IMR-90 (cell line): ENCODE data around the gene HDGFL1. TPM values are rescaled to one million over a fixed set of nuclear protein-coding genes. Genes with fewer than 3 reads are reported as not detected.

Source experiments
- ATAC-seq: fragments of 200-7000 bp; cut with Tn5 transposase; 2 replicates; pipeline ENCODE4 v1.9.1; 2020; ENCODE audit warnings: low read depth, mild to moderate bottlenecking, moderate library complexity
- BruUV-seq: library from RNA; stranded (reverse); fragments of 400-500 nt; replicated peaks from 2 replicates; lab custom pipeline; 2021; lab: Mats Ljungman, UMichigan
- CTCF ChIA-PET: fragments of 300-600 bp; formaldehyde crosslinking; extraction: SDS; loops from one replicate; lab custom pipeline; 2021; ENCODE audit warnings: antibody characterized with exemption; lab: Yijun Ruan, JAX
- POLR2A ChIA-PET: fragments of 300-600 bp; sonication (Branson Sonifier 250); formaldehyde crosslinking; loops from one replicate; lab custom pipeline; 2022; ENCODE audit warnings: antibody characterized with exemption; ENCODE audit not compliant: unreplicated experiment; lab: Charles Lee
- DNase-seq: peaks from one replicate; pipeline ENCODE4 v3.0.0; 2013
- H2AFZ ChIP-seq: replicated peaks from 2 replicates; pipeline ENCODE3; 2013; ENCODE audit warnings: low read length, mild to moderate bottlenecking; ENCODE audit not compliant: poor library complexity
- H2AK5ac ChIP-seq: 2 replicates; pipeline ENCODE4 v1.6.1; 2013; ENCODE audit warnings: low read depth, low read length, inconsistent platforms
- H2AK9ac ChIP-seq: replicated peaks from 2 replicates; pipeline ENCODE3; 2013; ENCODE audit warnings: mild to moderate bottlenecking, low read depth, low read length, moderate library complexity; ENCODE audit not compliant: poor library complexity
- H2BK120ac ChIP-seq: 2 replicates; pipeline ENCODE4 v1.6.1; 2013; ENCODE audit warnings: low read depth, low read length, inconsistent platforms
- H2BK15ac ChIP-seq: 3 replicates; pipeline ENCODE4 v1.6.1; 2013; ENCODE audit warnings: low read depth, low read length, inconsistent platforms
- H2BK20ac ChIP-seq: 2 replicates; pipeline ENCODE4 v1.6.1; 2013; ENCODE audit warnings: low read depth, mild to moderate bottlenecking, inconsistent platforms, low read length, moderate library complexity
- H2BK5ac ChIP-seq: 2 replicates; pipeline ENCODE4 v1.6.1; 2013; ENCODE audit warnings: mild to moderate bottlenecking, low read depth, low read length, inconsistent platforms; ENCODE audit not compliant: poor library complexity, severe bottlenecking
- H3K14ac ChIP-seq: replicated peaks from 2 replicates; pipeline ENCODE4 v1.6.1; 2013; ENCODE audit warnings: low read depth, low read length, inconsistent platforms
- H3K18ac ChIP-seq: 2 replicates; pipeline ENCODE4 v1.6.1; 2013; ENCODE audit warnings: low read depth, low read length, control low read depth
- H3K23ac ChIP-seq: 2 replicates; pipeline ENCODE4 v1.6.1; 2013; ENCODE audit warnings: low read depth, low read length, inconsistent platforms
- H3K27ac ChIP-seq: 2 replicates; pipeline ENCODE4 v1.5.1; 2013; ENCODE audit warnings: mild to moderate bottlenecking, control low read depth, low read length; ENCODE audit not compliant: insufficient read depth
- H3K27me3 ChIP-seq: 2 replicates; pipeline ENCODE4 v1.6.1; 2013; ENCODE audit warnings: low read length; ENCODE audit not compliant: control insufficient read depth, insufficient read depth
- H3K36me3 ChIP-seq: 2 replicates; pipeline ENCODE4 v1.6.1; 2013; ENCODE audit warnings: low read length, mixed read lengths; ENCODE audit not compliant: control insufficient read depth, insufficient read depth
- H3K4ac ChIP-seq: 2 replicates; pipeline ENCODE4 v1.6.1; 2013; ENCODE audit warnings: low read depth, low read length, inconsistent platforms
- H3K4me1 ChIP-seq: 2 replicates; pipeline ENCODE4 v1.6.1; 2013; ENCODE audit warnings: low read length, mixed read lengths; ENCODE audit not compliant: control insufficient read depth, insufficient read depth
- H3K4me2 ChIP-seq: 2 replicates; pipeline ENCODE4 v1.6.1; 2013; ENCODE audit warnings: low read depth, mild to moderate bottlenecking, control low read depth, low read length, moderate library complexity
- H3K4me3 ChIP-seq: 2 replicates; pipeline ENCODE4 v1.5.1; 2013; ENCODE audit warnings: low read depth, mild to moderate bottlenecking, control low read depth, low read length, moderate library complexity; ENCODE audit not compliant: insufficient read depth
- H3K56ac ChIP-seq: 2 replicates; pipeline ENCODE4 v1.6.1; 2013; ENCODE audit warnings: low read length, inconsistent platforms; ENCODE audit not compliant: insufficient read depth; ENCODE audit errors: extremely low read depth
- H3K79me1 ChIP-seq, 2 experiments: 2 replicates each; pipeline ENCODE4 v1.6.1; 2013; ENCODE audit warnings: low read length in 2 of 2, inconsistent platforms in 1 of 2, low read depth in 1 of 2
- H3K9ac ChIP-seq: 2 replicates; pipeline ENCODE4 v1.6.1; 2013; ENCODE audit warnings: low read depth, low read length, control low read depth
- H3K9me1 ChIP-seq: 2 replicates; pipeline ENCODE4 v1.6.1; 2013; ENCODE audit warnings: low read length, inconsistent platforms; ENCODE audit not compliant: insufficient read depth
- H3K9me3 ChIP-seq: 2 replicates; pipeline ENCODE4 v1.6.1; 2013; ENCODE audit warnings: low read length; ENCODE audit not compliant: control insufficient read depth, insufficient read depth
- H4K20me1 ChIP-seq: 2 replicates; pipeline ENCODE4 v1.6.1; 2013; ENCODE audit warnings: low read length, inconsistent platforms; ENCODE audit not compliant: insufficient read depth
- H4K5ac ChIP-seq: 2 replicates; pipeline ENCODE4 v1.6.1; 2013; ENCODE audit warnings: mild to moderate bottlenecking, low read depth, low read length, control low read depth
- H4K8ac ChIP-seq, 2 experiments: 2 replicates each; pipeline ENCODE4 v1.6.1; 2013; ENCODE audit warnings: low read depth in 2 of 2, low read length in 2 of 2, control low read depth in 1 of 2, inconsistent platforms in 1 of 2
- H4K91ac ChIP-seq: 2 replicates; pipeline ENCODE4 v1.6.1; 2013; ENCODE audit warnings: low read depth, low read length, inconsistent platforms; ENCODE audit not compliant: insufficient read depth
- POLR2A ChIP-seq: IDR thresholded peaks from 2 replicates; pipeline ENCODE4 v1.6.1; 2012; ENCODE audit warnings: mild to moderate bottlenecking, low read depth, low read length
- WGBS, 2 experiments: methylation state at CpG; one replicate each; pipeline versions ENCODE4 v1.1.5 to v1.1.7; 2013; ENCODE audit warnings: missing lambda C conversion rate in 2 of 2; ENCODE audit not compliant: insufficient read length in 1 of 2; ENCODE audit errors: extremely low coverage in 2 of 2; 5-methylcytosine and 5-hydroxymethylcytosine counted together
- dilution Hi-C: fragments of 300-500 bp; cut with HindIII; formaldehyde crosslinking; loops from one replicate; pipeline ENCODE4 v1.14.3; 2018; ENCODE audit warnings: low sequenced_read_pairs; ENCODE audit not compliant: unreplicated experiment
- in situ Hi-C: fragments of 300-500 bp; cut with MboI; formaldehyde crosslinking; loops from 3 replicates; pipeline ENCODE4 v1.14.3; 2019; ENCODE audit warnings: low sequenced_read_pairs, inconsistent platforms, mixed read lengths
- intact Hi-C: fragments of 100-400 bp; cut with micrococcal nuclease; formaldehyde crosslinking; loops from 2 replicates; pipeline ENCODE4 v1.10.0; 2022
- polyA plus RNA-seq, 3 experiments: library from polyadenylated mRNA; depleted of rRNA; stranded (reverse); fragments of >200 nt; gene quantifications; 2 replicates each; pipeline ENCODE4 v1.2.3, GENCODE V29; 2012; ENCODE audit warnings: low replicate concordance in 1 of 3
- total RNA-seq: library from RNA; depleted of rRNA; stranded (reverse); fragments of >200 nt; gene quantifications from 2 replicates; pipeline ENCODE4 v1.2.3, GENCODE V29; 2012

HDGFL1 gene
- total and polyA plus RNA-seq, 2 of the 4 experiments (the other 2 are of a cell fraction), result not detected

- no peak overlapping the region for H3K56ac ChIP-seq
- H3K27me3 ChIP-seq, result no peaks in the 10 kb centered on the region
- H2BK120ac ChIP-seq, result no peak overlapping the region
- no peaks in the 10 kb centered on the region for H3K79me1 ChIP-seq
- no peak overlapping the region for H2BK20ac ChIP-seq
- no peak for TF ChIP-seq POLR2A
- no peak overlapping the region for H2AK9ac ChIP-seq
- CTCF ChIA-PET, result no interaction called here
- H3K18ac ChIP-seq, result no peak overlapping the region
- no peak overlapping the region for H3K9ac ChIP-seq
- no TSS peak for BruUV-seq
- no peak overlapping the region for H2AFZ ChIP-seq
- POLR2A ChIA-PET, result no interaction called here
- no peak overlapping the region for H3K23ac ChIP-seq
- ATAC-seq, result no peak
- H3K4ac ChIP-seq, result no peak overlapping the region
- H2AK5ac ChIP-seq, result no peak overlapping the region
- intact Hi-C loops, result no loop called here
- H3K14ac ChIP-seq, result no peak overlapping the region
- no peak for DNase-seq
- no peak overlapping the region for H4K8ac ChIP-seq
- H4K91ac ChIP-seq, result no peak overlapping the region
- H4K5ac ChIP-seq, result no peak overlapping the region
- no peak overlapping the region for H2BK5ac ChIP-seq
- in situ Hi-C loops, result no loop called here
- H3K9me3 ChIP-seq, result no peaks in the 10 kb centered on the region
- no peak overlapping the region for H2BK15ac ChIP-seq
- H3K27ac ChIP-seq, result no peak overlapping the region
- H3K4me2 ChIP-seq, result no peak overlapping the region
- dilution Hi-C loops, result no loop called here
- H3K36me3 ChIP-seq, result no peaks in the 10 kb centered on the region
- no peak overlapping the region for H3K4me3 ChIP-seq
- no CpG with 5 or more reads among the region's 4 CpGs for WGBS, 2 experiments
- H3K9me1 ChIP-seq, result no peaks in the 10 kb centered on the region
- peaks cover under 1% of the 10 kb centered on the region; the same call in 1 of the 2 replicates for H3K4me1 ChIP-seq
- no peaks in the 10 kb centered on the region for H4K20me1 ChIP-seq
Measured at GRCh38 chr6:22521035-22521434, 48.3 kb upstream of the HDGFL1 start.
